GM19025 (cell line): ENCODE data around the gene SUCNR1.

Source experiments
- ATAC-seq: cut with Tn5 transposase; IDR thresholded peaks from one replicate; pipeline ENCODE4 v1.9.1; 2021; ENCODE audit warnings: mild to moderate bottlenecking, low read depth, moderate library complexity; ENCODE audit not compliant: unreplicated experiment

Gene SUCNR1

DNA sequence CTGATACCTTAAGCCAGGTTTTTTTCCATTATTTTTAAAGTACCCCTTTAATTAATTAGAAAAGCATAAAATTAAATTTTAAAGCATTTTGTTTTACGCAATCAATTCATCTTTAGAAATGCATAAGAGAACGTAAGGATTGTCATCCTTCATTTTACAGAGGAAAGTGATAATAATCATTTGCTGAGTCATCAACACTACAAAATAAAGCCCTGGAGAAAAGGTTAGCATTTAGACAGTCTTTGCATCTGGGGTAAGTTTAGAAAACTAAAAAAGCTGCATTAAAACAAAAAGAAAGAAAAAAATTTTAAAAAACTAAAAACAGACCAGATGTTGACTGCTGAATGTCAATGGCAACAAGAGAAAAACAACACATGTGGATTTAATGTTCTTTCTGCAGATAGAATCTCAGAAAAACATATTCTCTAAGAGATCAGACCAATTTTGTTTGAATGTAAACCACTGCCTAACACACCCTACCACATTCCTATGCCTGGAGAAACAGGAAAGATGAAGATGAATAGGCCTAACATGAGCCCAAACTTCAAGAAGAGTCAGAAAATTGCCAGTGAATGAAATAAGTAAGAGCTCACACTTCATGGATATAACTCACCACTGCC lies 59.9 kb downstream of the SUCNR1 start:
- ATAC-seq = no peak
